Fibroblast of lung (primary cell): ENCODE measurements around the gene ZNF37A. TPM values are rescaled to one million over a fixed set of nuclear protein-coding genes. Genes with fewer than 3 reads are reported as not detected.
"Not testable (repeated sequence)": the region's sequence is repeated elsewhere in the genome, so short reads cannot be mapped to it uniquely, and the experiment has no call there.

ENCODE experiments used
- DNase-seq, 2 donors: peaks; one replicate each; pipeline versions ENCODE4 v3.0.0 to v3.0.0-alpha.2; 2010; ENCODE audit warnings: low read depth in 2 of 2
- H2AFZ ChIP-seq: 2 replicates; pipeline ENCODE4 v1.5.1; 2012; ENCODE audit warnings: low read length, control low read depth, inconsistent platforms
- H3K27ac ChIP-seq: 2 replicates; pipeline ENCODE4 v1.5.1; 2011; ENCODE audit warnings: low read length, control low read depth; ENCODE audit not compliant: insufficient read depth
- H3K27me3 ChIP-seq: 2 replicates; pipeline ENCODE4 v1.5.1; 2011; ENCODE audit warnings: mild to moderate bottlenecking, low read length; ENCODE audit not compliant: control insufficient read depth, insufficient read depth
- H3K36me3 ChIP-seq: 2 replicates; pipeline ENCODE4 v1.5.1; 2011; ENCODE audit warnings: low read length; ENCODE audit not compliant: control insufficient read depth, insufficient read depth
- H3K4me1 ChIP-seq: 2 replicates; pipeline ENCODE4 v1.5.1; 2011; ENCODE audit warnings: low read length; ENCODE audit not compliant: control insufficient read depth, insufficient read depth; ENCODE audit errors: extremely low read depth
- H3K4me2 ChIP-seq: 2 replicates; pipeline ENCODE4 v1.5.1; 2011; ENCODE audit warnings: low read length, control low read depth; ENCODE audit not compliant: insufficient read depth; ENCODE audit errors: extremely low read depth
- H3K4me3 ChIP-seq, 4 experiments: fragments of 200-600 bp in 1 of 4; sonication (generic) in 1 of 4; replicated peaks in 1 of 4; 2 replicates each; pipeline ENCODE4 v1.5.1; 2011 to 2016; ENCODE audit warnings: low read length in 4 of 4, low read depth in 3 of 4, mild to moderate bottlenecking in 3 of 4, control low read depth in 2 of 4, inconsistent platforms in 1 of 4, mixed read lengths in 1 of 4; ENCODE audit not compliant: insufficient read depth in 1 of 4; ENCODE audit errors: control extremely low read depth in 1 of 4
- H3K79me2 ChIP-seq: 2 replicates; pipeline ENCODE4 v1.5.1; 2012; ENCODE audit warnings: mild to moderate bottlenecking, low read length, inconsistent platforms; ENCODE audit not compliant: control insufficient read depth, insufficient read depth
- H3K9ac ChIP-seq: 2 replicates; pipeline ENCODE4 v1.5.1; 2011; ENCODE audit warnings: mild to moderate bottlenecking, low read length, control low read depth; ENCODE audit not compliant: insufficient read depth
- H3K9me3 ChIP-seq: 2 replicates; pipeline ENCODE4 v1.5.1; 2012; ENCODE audit warnings: low read depth, low read length; ENCODE audit not compliant: control insufficient read depth, insufficient read depth
- H4K20me1 ChIP-seq: 2 replicates; pipeline ENCODE4 v1.5.1; 2011; ENCODE audit warnings: low read length; ENCODE audit not compliant: control insufficient read depth, insufficient read depth; ENCODE audit errors: extremely low read depth
- EZH2 ChIP-seq: IDR thresholded peaks from 2 replicates; pipeline ENCODE4 v1.5.1; 2012; ENCODE audit warnings: low read length, control low read depth, mild to moderate bottlenecking; ENCODE audit errors: missing control alignments
- polyA plus RNA-seq, 2 donors: library from polyadenylated mRNA; depleted of rRNA in 1 of 2; stranded (reverse) in 1 of 2; unstranded in 1 of 2; fragments of >200 nt; gene quantifications; 2 replicates each; pipeline ENCODE4 v1.2.1, GENCODE V29; 2011 to 2012; ENCODE audit warnings: missing spikeins in 1 of 2
- total RNA-seq: library from RNA; depleted of rRNA; stranded (reverse); fragments of >200 nt; gene quantifications from 2 replicates; pipeline ENCODE4 v1.2.1, GENCODE V29; 2014
- TF ChIP-seq, protein P1 (sequence below), 2 donors: IDR thresholded peaks in 1 of 2; conservative IDR thresholded peaks in 1 of 2; 1 replicate in 1 of 2; 2 replicates in 1 of 2; pipeline ENCODE4 v1.5.1; 2011 to 2012; ENCODE audit warnings: low read length in 2 of 2, control low read depth in 1 of 2, inconsistent platforms in 1 of 2, low read depth in 1 of 2, mild to moderate bottlenecking in 1 of 2

Gene ZNF37A
- total and polyA plus RNA-seq, 2 donors (not counting 1 experiment from before 2014, with no cell fraction given): 9.7 to 20.3 TPM

DNA sequence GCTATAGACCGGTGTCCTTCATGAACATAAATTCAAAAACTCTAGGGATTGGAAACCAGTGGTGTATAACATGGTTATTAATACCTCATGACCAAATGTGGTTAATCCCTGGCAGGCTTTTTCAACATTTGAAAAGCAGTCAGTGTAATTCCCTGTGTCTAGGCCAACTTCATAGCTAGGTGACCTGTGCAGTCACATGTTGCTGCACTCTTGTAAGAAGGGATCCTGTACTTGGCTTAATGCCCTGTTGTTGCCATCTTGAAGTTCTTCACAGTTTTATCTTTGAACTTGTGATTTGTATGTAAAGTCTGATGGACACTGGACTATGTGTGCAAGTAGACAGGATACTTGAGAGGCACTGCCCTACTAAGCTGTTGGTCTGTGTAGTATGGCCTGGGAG, 43.9 kb upstream of the ZNF37A start:
- no peak for TF ChIP-seq EZH2
- TF ChIP-seq, protein P1, sequence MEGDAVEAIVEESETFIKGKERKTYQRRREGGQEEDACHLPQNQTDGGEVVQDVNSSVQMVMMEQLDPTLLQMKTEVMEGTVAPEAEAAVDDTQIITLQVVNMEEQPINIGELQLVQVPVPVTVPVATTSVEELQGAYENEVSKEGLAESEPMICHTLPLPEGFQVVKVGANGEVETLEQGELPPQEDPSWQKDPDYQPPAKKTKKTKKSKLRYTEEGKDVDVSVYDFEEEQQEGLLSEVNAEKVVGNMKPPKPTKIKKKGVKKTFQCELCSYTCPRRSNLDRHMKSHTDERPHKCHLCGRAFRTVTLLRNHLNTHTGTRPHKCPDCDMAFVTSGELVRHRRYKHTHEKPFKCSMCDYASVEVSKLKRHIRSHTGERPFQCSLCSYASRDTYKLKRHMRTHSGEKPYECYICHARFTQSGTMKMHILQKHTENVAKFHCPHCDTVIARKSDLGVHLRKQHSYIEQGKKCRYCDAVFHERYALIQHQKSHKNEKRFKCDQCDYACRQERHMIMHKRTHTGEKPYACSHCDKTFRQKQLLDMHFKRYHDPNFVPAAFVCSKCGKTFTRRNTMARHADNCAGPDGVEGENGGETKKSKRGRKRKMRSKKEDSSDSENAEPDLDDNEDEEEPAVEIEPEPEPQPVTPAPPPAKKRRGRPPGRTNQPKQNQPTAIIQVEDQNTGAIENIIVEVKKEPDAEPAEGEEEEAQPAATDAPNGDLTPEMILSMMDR (conservative IDR thresholded peaks at IDR 0.05 in 1 of 2, IDR thresholded peaks at IDR 0.05 in 1 of 2; ENCODE audit: low read depth in 1 of 2, low read length in 2 of 2): no peak
- H3K4me3 ChIP-seq: no peak overlapping the region
- no peaks in the 10 kb centered on the region for H4K20me1 ChIP-seq
- H3K9ac ChIP-seq: no peak overlapping the region
- no peaks in the 10 kb centered on the region for H3K4me1 ChIP-seq
- no peak overlapping the region for H3K27ac ChIP-seq
- DNase-seq: peak in 1 of 2 donors; percentile 14
- H3K9me3 ChIP-seq: no peaks in the 10 kb centered on the region
- H3K27me3 ChIP-seq: no peaks in the 10 kb centered on the region
- no peak overlapping the region for H3K4me2 ChIP-seq
- no peaks in the 10 kb centered on the region for H3K36me3 ChIP-seq
- no peak overlapping the region for H2AFZ ChIP-seq
- H3K79me2 ChIP-seq: no peaks in the 10 kb centered on the region

DNA sequence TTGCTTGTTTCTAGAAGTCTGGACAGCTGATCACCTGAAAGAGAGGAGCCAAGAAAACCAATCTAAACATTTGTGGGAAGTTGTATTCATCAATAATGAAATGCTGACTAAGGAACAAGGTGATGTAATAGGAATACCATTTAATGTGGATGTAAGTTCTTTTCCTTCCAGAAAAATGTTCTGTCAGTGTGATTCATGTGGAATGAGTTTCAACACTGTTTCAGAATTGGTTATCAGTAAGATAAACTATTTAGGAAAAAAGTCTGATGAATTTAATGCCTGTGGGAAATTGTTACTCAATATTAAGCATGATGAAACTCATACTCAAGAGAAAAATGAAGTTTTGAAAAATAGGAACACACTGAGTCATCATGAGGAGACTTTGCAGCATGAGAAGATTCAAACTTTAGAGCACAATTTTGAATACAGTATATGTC, 39.8 kb upstream of the ZNF37A start:
- no peak overlapping the region for H3K9ac ChIP-seq
- H4K20me1 ChIP-seq: no peaks in the 10 kb centered on the region
- no peak overlapping the region for H3K4me3 ChIP-seq
- peak; percentile 86 to 90 for DNase-seq
- no peaks in the 10 kb centered on the region for H3K4me1 ChIP-seq
- H2AFZ ChIP-seq: no peak overlapping the region
- no peaks in the 10 kb centered on the region for H3K79me2 ChIP-seq
- TF ChIP-seq, protein P1 (conservative IDR thresholded peaks at IDR 0.05 in 1 of 2, IDR thresholded peaks at IDR 0.05 in 1 of 2; ENCODE audit: low read depth in 1 of 2, low read length in 2 of 2): no peak
- no peak for TF ChIP-seq EZH2
- peaks cover 2% of the 10 kb centered on the region for H3K9me3 ChIP-seq
- H3K36me3 ChIP-seq: no peaks in the 10 kb centered on the region
- no peak overlapping the region for H3K27ac ChIP-seq
- H3K4me2 ChIP-seq: no peak overlapping the region
- no peaks in the 10 kb centered on the region for H3K27me3 ChIP-seq

DNA sequence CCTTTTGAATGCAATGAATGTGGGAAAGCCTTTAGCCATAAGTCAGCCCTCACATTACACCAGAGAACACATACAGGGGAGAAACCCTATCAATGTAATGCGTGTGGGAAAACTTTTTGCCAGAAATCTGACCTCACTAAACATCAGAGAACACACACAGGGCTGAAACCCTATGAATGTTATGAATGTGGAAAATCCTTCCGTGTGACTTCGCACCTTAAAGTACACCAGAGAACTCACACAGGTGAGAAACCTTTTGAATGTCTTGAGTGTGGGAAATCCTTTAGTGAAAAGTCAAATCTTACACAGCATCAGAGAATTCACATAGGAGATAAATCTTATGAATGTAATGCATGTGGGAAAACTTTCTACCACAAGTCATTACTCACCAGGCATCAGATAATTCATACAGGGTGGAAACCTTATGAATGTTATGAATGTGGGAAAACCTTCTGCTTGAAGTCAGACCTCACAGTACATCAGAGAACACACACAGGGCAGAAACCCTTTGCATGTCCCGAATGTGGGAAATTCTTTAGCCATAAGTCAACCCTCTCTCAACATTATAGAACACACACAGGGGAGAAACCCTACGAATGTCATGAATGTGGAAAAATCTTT, 38.8 kb upstream of the ZNF37A start:
- not testable (repeated sequence) for H3K36me3 ChIP-seq, H3K79me2 ChIP-seq, H3K9ac ChIP-seq, H3K4me1 ChIP-seq, H3K9me3 ChIP-seq, H2AFZ ChIP-seq, H3K4me3 ChIP-seq, H3K27me3 ChIP-seq, DNase-seq, H3K4me2 ChIP-seq, H3K27ac ChIP-seq, H4K20me1 ChIP-seq

DNA sequence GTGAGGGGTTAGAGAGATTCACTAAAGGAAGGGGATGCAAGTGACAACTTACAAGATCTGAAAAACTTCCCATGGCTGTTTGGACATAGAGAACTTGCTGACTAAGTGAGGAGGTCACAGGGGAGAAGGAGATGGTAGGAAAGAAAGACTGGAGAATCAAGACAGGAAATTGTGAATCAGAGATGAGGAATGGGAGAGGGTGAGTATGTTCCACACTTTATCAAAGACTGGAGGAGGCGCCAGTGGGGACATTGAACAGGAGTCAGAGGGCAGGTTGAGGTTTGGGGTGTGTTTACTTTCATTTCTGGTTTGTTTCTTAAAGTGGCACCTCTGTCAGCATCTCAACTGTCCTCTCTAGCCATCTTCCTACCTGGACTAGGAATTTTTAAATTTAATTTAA, 24.5 kb upstream of the ZNF37A start:
- not testable (repeated sequence) for H3K27ac ChIP-seq, H3K79me2 ChIP-seq, H3K36me3 ChIP-seq, H4K20me1 ChIP-seq, H3K9me3 ChIP-seq, H3K4me1 ChIP-seq, H3K4me3 ChIP-seq, H3K9ac ChIP-seq, H3K27me3 ChIP-seq, H2AFZ ChIP-seq, H3K4me2 ChIP-seq
- DNase-seq: peak; percentile 49 to 64
